GM12872 (cell line): ENCODE results near the gene KDM3B.

Experiments
- TF ChIP-seq, protein P1 (sequence below): IDR thresholded peaks from 3 replicates; pipeline ENCODE4 v1.5.1; 2011; ENCODE audit warnings: low read depth, mild to moderate bottlenecking, low read length, moderate library complexity; ENCODE audit not compliant: insufficient read depth

The KDM3B gene

GRCh38 chr5:138425079-138425478, 72.6 kb downstream of the KDM3B start:
- TF ChIP-seq, protein P1, sequence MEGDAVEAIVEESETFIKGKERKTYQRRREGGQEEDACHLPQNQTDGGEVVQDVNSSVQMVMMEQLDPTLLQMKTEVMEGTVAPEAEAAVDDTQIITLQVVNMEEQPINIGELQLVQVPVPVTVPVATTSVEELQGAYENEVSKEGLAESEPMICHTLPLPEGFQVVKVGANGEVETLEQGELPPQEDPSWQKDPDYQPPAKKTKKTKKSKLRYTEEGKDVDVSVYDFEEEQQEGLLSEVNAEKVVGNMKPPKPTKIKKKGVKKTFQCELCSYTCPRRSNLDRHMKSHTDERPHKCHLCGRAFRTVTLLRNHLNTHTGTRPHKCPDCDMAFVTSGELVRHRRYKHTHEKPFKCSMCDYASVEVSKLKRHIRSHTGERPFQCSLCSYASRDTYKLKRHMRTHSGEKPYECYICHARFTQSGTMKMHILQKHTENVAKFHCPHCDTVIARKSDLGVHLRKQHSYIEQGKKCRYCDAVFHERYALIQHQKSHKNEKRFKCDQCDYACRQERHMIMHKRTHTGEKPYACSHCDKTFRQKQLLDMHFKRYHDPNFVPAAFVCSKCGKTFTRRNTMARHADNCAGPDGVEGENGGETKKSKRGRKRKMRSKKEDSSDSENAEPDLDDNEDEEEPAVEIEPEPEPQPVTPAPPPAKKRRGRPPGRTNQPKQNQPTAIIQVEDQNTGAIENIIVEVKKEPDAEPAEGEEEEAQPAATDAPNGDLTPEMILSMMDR, result no peak

DNA sequence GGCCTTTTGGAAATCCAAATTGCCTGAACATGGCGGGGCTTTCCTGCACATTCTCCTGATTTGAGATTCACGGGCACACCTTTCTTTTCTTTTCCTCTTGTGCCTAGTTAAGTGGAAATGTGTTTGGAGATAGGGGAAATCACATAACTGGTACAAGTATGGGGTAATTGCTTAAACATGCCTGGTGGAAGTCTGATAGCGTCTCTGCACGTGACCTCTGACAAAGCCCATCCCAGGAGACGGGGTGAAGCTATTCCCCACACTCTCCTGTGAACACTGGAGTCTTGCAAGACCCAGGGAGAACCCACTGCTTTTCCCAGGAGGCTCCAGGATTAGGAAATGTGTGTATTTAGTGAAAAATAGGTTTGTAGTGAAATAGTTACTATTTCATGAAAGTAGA, 83.5 kb downstream of the KDM3B start:
- TF ChIP-seq, protein P1, result no peak

DNA sequence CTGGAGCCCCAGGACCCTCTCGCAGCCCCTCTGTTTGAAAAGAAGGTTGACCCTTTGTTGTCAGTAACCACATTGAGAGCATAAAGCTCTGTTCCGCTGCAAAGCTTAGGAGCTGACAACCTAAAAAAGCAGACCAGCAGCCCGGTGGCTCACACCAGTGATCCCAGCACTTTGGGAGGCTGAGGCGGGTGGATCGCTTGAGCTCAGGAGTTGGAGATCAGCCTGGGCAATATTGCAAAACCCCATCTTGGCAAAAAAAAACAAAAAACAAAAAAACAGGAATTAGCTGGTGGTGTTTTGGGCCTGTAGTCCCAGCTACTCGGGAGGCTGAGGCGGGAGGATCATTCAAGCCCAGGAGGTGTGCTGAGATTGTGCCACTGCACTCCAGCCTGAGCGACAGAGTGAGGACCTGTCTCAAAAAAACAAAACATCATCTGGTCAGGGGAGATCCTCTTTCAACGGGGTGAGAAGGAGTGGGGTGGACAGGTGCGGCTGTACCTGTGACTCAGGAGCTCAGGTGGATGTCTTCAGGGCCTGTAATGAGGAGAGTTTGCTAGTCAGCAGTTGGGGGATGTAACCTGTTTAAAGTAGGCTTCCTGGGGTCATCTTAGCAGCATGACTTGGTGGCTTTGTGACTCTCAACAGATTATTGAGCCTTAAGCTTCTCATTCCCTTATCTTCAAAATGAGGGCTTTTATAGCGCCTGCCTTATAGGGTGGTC, 85.7 kb downstream of the KDM3B start:
- TF ChIP-seq, protein P1, result no peak

- TF ChIP-seq, protein P1, result no peak
Observed at GRCh38 chr5:138438724-138439476, 86.4 kb downstream of the KDM3B start, which contains the start of gene REEP2. TSS of gene REEP2 (plus strand) at chr5:138439057. CDS start at chr5:138439209, 152 bp downstream.

GRCh38 chr5:138439477-138440158, 87.1 kb downstream of the KDM3B start:
- TF ChIP-seq, protein P1, result no peak

GRCh38 chr5:138440159-138441073, 87.9 kb downstream of the KDM3B start:
- TF ChIP-seq, protein P1, result no peak
